Caco-2 (cell line): Measurements from ENCODE around the gene JUND. TPM values are rescaled to one million over a fixed set of nuclear protein-coding genes. Genes with fewer than 3 reads are reported as not detected.
A peak's percentile ranks its signal among the peaks of the same experiment; 100 is the strongest.

Experiments used
- BruUV-seq: library from RNA; stranded (reverse); fragments of 400-500 nt; replicated peaks from 2 replicates; lab custom pipeline; 2021; lab: Mats Ljungman, UMichigan
- CTCF ChIA-PET: fragments of 300-600 bp; sonication (Branson Sonifier 250); formaldehyde crosslinking; loops from one replicate; lab custom pipeline; 2022; ENCODE audit warnings: antibody characterized with exemption; lab: Charles Lee
- POLR2A ChIA-PET: fragments of 300-600 bp; sonication (Branson Sonifier 250); formaldehyde crosslinking; loops from one replicate; lab custom pipeline; 2022; ENCODE audit warnings: antibody characterized with exemption; lab: Charles Lee
- DNase-seq, 2 experiments: peaks; one replicate each; pipeline versions ENCODE4 v3.0.0 to v3.0.0-alpha.2; 2020 to 2022
- H3K27me3 ChIP-seq: replicated peaks from 2 replicates; pipeline ENCODE4 v1.6.0; 2011; ENCODE audit warnings: low read length; ENCODE audit not compliant: control insufficient read depth, insufficient read depth
- H3K36me3 ChIP-seq: 2 replicates; pipeline ENCODE4 v1.5.1; 2011; ENCODE audit warnings: low read length; ENCODE audit not compliant: control insufficient read depth, insufficient read depth
- H3K4me1 ChIP-seq: fragments of 250-450 bp; sonication (Bioruptor Pico); 2 replicates; pipeline ENCODE4 v1.5.1; 2020; ENCODE audit warnings: mild to moderate bottlenecking
- H3K4me3 ChIP-seq: 2 replicates; pipeline ENCODE4 v1.5.1; 2011; ENCODE audit warnings: low read depth, mild to moderate bottlenecking, control low read depth, low read length
- H3K9me3 ChIP-seq: fragments of 250-450 bp; sonication (Bioruptor Pico); 2 replicates; pipeline ENCODE4 v1.5.1; 2020; ENCODE audit warnings: mild to moderate bottlenecking, moderate library complexity
- H3K27ac Mint-ChIP-seq: one replicate; pipeline ENCODE4 v1.8.0; 2022; ENCODE audit warnings: mixed read lengths; ENCODE audit not compliant: unreplicated experiment
- H3K27me3 Mint-ChIP-seq: one replicate; pipeline ENCODE4 v1.8.0; 2022; ENCODE audit warnings: mixed read lengths; ENCODE audit not compliant: insufficient read depth, unreplicated experiment
- H3K36me3 Mint-ChIP-seq: one replicate; pipeline ENCODE4 v1.8.0; 2022; ENCODE audit warnings: mild to moderate bottlenecking, mixed read lengths; ENCODE audit not compliant: insufficient read depth, unreplicated experiment
- H3K4me1 Mint-ChIP-seq: one replicate; pipeline ENCODE4 v1.8.0; 2022; ENCODE audit warnings: low read depth, mixed read lengths; ENCODE audit not compliant: unreplicated experiment
- H3K4me3 Mint-ChIP-seq: one replicate; pipeline ENCODE4 v1.8.0; 2022; ENCODE audit warnings: mild to moderate bottlenecking, moderate library complexity, mixed read lengths; ENCODE audit not compliant: unreplicated experiment
- H3K9me3 Mint-ChIP-seq: one replicate; pipeline ENCODE4 v1.8.0; 2022; ENCODE audit warnings: mixed read lengths; ENCODE audit not compliant: unreplicated experiment
- intact Hi-C: fragments of 100-400 bp; cut with micrococcal nuclease; formaldehyde crosslinking; loops from one replicate; pipeline ENCODE4 v1.10.0; 2022; ENCODE audit not compliant: unreplicated experiment
- total RNA-seq: library from RNA; stranded (reverse); gene quantifications from 2 replicates; pipeline ENCODE4 v1.2.3, GENCODE V29; 2022
- TF ChIP-seq, protein P1 (sequence below), 2 experiments: fragments of 200-600 bp in 1 of 2; IDR thresholded peaks; 1 replicate in 1 of 2; 2 replicates in 1 of 2; pipeline versions ENCODE4 v1.5.1 to v1.8.0; 2011 to 2022; ENCODE audit warnings: antibody characterized with exemption in 1 of 2, control low read depth in 1 of 2, inconsistent platforms in 1 of 2, low read depth in 1 of 2, low read length in 1 of 2, mild to moderate bottlenecking in 1 of 2, moderate library complexity in 1 of 2; ENCODE audit not compliant: insufficient read depth in 1 of 2, severe bottlenecking in 1 of 2, unreplicated experiment in 1 of 2

JUND gene
- total RNA-seq, 1 experiment from 2014 or later = 75.5 TPM

DNA sequence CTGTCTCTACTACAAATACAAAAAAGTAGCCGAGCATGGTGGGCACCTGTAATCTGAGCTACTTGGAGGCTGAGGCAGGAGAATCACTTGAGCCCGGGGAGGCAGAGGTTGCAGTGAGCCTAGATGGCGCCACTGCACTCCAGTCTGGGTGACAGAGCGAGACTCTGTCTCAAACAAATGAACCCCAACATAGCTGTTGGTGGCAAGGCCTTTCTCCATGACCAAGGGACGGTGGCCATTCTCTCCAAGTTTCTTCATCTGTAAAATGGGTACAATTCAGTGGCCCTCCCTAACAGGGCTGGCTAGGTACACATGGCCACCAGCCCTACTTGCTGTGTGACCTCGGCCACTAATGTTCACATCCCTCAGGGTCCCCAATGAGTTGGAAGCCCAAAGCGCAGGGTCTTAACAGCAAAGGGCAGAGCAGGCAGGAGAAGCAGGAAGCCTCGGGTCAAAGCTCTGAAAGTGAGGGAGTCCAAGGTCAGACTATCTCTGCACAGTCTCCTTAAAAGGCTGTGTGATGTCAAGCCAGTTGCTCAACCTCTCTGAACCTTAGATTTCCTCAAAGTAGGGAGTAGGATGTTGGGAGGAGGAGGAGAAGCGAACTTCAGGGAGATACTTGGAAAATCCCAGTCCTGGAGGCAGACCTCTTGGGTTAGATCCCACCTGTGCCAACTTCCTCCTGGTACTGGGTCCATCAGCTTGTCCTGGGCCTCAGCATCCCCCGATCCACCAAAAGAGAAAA lies 2.7 kb downstream of the JUND start:
- H3K9me3 Mint-ChIP-seq = no peaks in the 10 kb centered on the region
- ChIA-PET CTCF (interaction anchor here (0.6 to 4.8 kb wide), 15 partner anchors 13 to 174 kb away, joined by 3 to 155 read pairs (median 5); partner anchors contain the start of gene LSM4), POLR2A (interaction anchor here (0.6 to 4.8 kb wide), 6 partner anchors 14 to 107 kb away, joined by 3 to 225 read pairs (median 22); partner anchors contain the start of gene LSM4)
- intact Hi-C loops = loop anchor here (1.0 kb wide), 2 partner anchors 45 to 50 kb away; partner anchors contain the start of gene LSM4
- H3K27ac Mint-ChIP-seq = peak overlapping the region; percentile 99
- Histone ChIP-seq H3K27me3 (no peaks in the 10 kb centered on the region), H3K4me1 (peaks cover 40% of the 10 kb centered on the region), H3K4me3 (peak overlapping the region; percentile 94), H3K9me3 (no peaks in the 10 kb centered on the region), H3K36me3 (peaks cover 3% of the 10 kb centered on the region; the same call in 1 of the 2 replicates)
- BruUV-seq = no TSS peak
- TF ChIP-seq, protein P1, sequence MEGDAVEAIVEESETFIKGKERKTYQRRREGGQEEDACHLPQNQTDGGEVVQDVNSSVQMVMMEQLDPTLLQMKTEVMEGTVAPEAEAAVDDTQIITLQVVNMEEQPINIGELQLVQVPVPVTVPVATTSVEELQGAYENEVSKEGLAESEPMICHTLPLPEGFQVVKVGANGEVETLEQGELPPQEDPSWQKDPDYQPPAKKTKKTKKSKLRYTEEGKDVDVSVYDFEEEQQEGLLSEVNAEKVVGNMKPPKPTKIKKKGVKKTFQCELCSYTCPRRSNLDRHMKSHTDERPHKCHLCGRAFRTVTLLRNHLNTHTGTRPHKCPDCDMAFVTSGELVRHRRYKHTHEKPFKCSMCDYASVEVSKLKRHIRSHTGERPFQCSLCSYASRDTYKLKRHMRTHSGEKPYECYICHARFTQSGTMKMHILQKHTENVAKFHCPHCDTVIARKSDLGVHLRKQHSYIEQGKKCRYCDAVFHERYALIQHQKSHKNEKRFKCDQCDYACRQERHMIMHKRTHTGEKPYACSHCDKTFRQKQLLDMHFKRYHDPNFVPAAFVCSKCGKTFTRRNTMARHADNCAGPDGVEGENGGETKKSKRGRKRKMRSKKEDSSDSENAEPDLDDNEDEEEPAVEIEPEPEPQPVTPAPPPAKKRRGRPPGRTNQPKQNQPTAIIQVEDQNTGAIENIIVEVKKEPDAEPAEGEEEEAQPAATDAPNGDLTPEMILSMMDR (IDR thresholded peaks at IDR 0.05; ENCODE audit: insufficient read depth in 1 of 2, low read depth in 1 of 2, low read length in 1 of 2, severe bottlenecking in 1 of 2, unreplicated experiment in 1 of 2) = peak; percentile 15 to 16
- H3K4me3 Mint-ChIP-seq = peak overlapping the region; percentile 93
- H3K4me1 Mint-ChIP-seq = peaks cover 20% of the 10 kb centered on the region
- peak in 1 of 2 experiments; percentile 37 for DNase-seq
- peaks cover 6% of the 10 kb centered on the region for H3K27me3 Mint-ChIP-seq
- H3K36me3 Mint-ChIP-seq = peaks cover 80% of the 10 kb centered on the region

DNA sequence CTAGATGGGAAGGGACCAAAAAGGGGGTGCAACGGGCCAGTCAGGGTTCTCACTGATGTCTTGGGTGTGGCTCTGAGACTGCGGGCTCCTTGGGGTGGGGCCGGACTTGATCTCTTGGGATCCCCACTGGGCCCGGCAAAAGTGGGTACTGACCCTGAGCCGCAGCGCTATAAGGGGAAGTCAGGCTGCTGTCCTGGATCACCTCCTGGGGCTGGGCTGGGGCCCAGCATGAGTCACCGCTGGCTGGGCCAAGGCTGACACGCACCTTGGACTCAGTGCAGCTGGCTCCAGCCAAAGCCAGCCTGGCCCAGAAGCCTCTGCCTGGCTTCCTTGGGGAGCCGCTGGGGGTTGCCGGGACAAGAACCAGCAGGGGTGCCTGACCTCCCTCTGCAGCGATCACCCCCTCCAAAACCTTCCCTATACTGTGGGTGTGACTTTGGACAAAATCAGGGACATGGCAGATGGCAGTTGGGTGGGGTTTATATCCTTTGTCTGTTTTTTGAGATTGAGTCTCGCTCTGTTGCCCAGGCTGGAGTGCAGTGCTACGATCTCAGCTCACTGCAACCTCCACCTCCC lies 6.6 kb downstream of the JUND start:
- POLR2A ChIA-PET = interaction anchor here (0.6 to 2.8 kb wide), 3 partner anchors 48 to 140 kb away, joined by 6 to 16 read pairs (median 14); partner anchors contain the start of gene LSM4
- no peaks in the 10 kb centered on the region for H3K27me3 ChIP-seq
- CTCF ChIA-PET = interaction anchor here (0.6 to 1.7 kb wide), 4 partner anchors 54 to 150 kb away, joined by 3 to 8 read pairs (median 6); no protein-coding TSS in a partner anchor
- no peak overlapping the region for H3K4me3 ChIP-seq
- H3K4me1 ChIP-seq = peaks cover 30% of the 10 kb centered on the region
- Mint-ChIP-seq H3K36me3 (peaks cover 81% of the 10 kb centered on the region), H3K27me3 (peaks cover 6% of the 10 kb centered on the region), H3K4me3 (peak overlapping the region; percentile 24), H3K27ac (peak overlapping the region; percentile 59), H3K9me3 (no peaks in the 10 kb centered on the region), H3K4me1 (peaks cover 12% of the 10 kb centered on the region)
- DNase-seq = peak; percentile 73 to 75
- peaks cover 3% of the 10 kb centered on the region; the same call in 1 of the 2 replicates for H3K36me3 ChIP-seq
- H3K9me3 ChIP-seq = no peaks in the 10 kb centered on the region
- BruUV-seq = no TSS peak
- TF ChIP-seq, protein P1 (IDR thresholded peaks at IDR 0.05; ENCODE audit: insufficient read depth in 1 of 2, low read depth in 1 of 2, low read length in 1 of 2, severe bottlenecking in 1 of 2, unreplicated experiment in 1 of 2) = no peak
- intact Hi-C loops = no loop called here

GRCh38 chr19:18274219-18274780 lies 7.1 kb downstream of the JUND start, which contains the start of gene IQCN:
Gene IQCN (minus strand): TSS chr19:18274452. CDS start chr19:18269478, 4,974 bp downstream.
- peak; percentile 47 to 51 for DNase-seq
- peak within 1 kb of the TSS; percentile 24 for H3K4me3 Mint-ChIP-seq

More at GRCh38 chr19:18274219-18274780, 7.1 kb downstream of the JUND start, which contains the start of gene IQCN:
- intact Hi-C loops = no loop called here
- no TSS peak for BruUV-seq
- peaks cover 81% of the 10 kb centered on the region for H3K36me3 Mint-ChIP-seq
- peaks cover 6% of the 10 kb centered on the region for H3K4me1 Mint-ChIP-seq
- H3K4me3 ChIP-seq = no peak within 1 kb of the TSS
- H3K9me3 ChIP-seq = no peaks in the 10 kb centered on the region
- peak within 1 kb of the TSS; percentile 59 for H3K27ac Mint-ChIP-seq
- CTCF ChIA-PET = interaction anchor here (0.6 kb wide), 1 partner anchor 64 kb away, joined by 4 read pairs; no protein-coding TSS in a partner anchor
- peaks cover 30% of the 10 kb centered on the region for H3K4me1 ChIP-seq
- POLR2A ChIA-PET = interaction anchor here (0.6 kb wide), 2 partner anchors 48 to 140 kb away, joined by 6 to 14 read pairs; partner anchors contain the start of gene LSM4
- H3K27me3 Mint-ChIP-seq = peaks cover under 1% of the 10 kb centered on the region
- no peaks in the 10 kb centered on the region for H3K9me3 Mint-ChIP-seq
- H3K27me3 ChIP-seq = no peaks in the 10 kb centered on the region
- TF ChIP-seq, protein P1 (IDR thresholded peaks at IDR 0.05; ENCODE audit: insufficient read depth in 1 of 2, low read depth in 1 of 2, low read length in 1 of 2, severe bottlenecking in 1 of 2, unreplicated experiment in 1 of 2) = no peak
- H3K36me3 ChIP-seq = peaks cover 3% of the 10 kb centered on the region; the same call in 1 of the 2 replicates
